ENCODE measurements around the gene OXSR1. TPM values are rescaled to one million over a fixed set of nuclear protein-coding genes. Genes with fewer than 3 reads are reported as not detected.

Gene OXSR1
- total and polyA plus RNA-seq, 8 donors: 26.4 to 53.9 (median 43.0) TPM

- no peaks in the 10 kb centered on the region for H3K9me3 ChIP-seq
- no peaks in the 10 kb centered on the region for H3K27me3 ChIP-seq
- peaks cover 0 to 8% of the 10 kb centered on the region in 2 donors for H3K4me1 ChIP-seq
- H3K4me3 ChIP-seq: no peak overlapping the region
- H3K36me3 ChIP-seq: peaks cover 0 to 35% of the 10 kb centered on the region in 2 donors
- ATAC-seq: peak; percentile 91
- no peak for TF ChIP-seq CTCF (IDR thresholded peaks at IDR 0.05)
- no peak overlapping the region for H3K27ac ChIP-seq
- DNase-seq: peak in 3 of 4 donors; percentile 33 to 77 (median 71)
- intact Hi-C loops (cut with DNase I): no loop called here
Observed at GRCh38 chr3:38117163-38117716, 48.1 kb upstream of the OXSR1 start.

GRCh38 chr3:38117748-38118420 lies 47.5 kb upstream of the OXSR1 start:
- H3K4me1 ChIP-seq: peaks cover 0 to 8% of the 10 kb centered on the region in 2 donors

GRCh38 chr3:38118421-38119247 lies 46.7 kb upstream of the OXSR1 start:
- ATAC-seq (no peak), DNase-seq (peak in 1 of 4 donors; percentile 19)
- Histone ChIP-seq H3K27ac (no peak overlapping the region), H3K27me3 (no peaks in the 10 kb centered on the region), H3K9me3 (no peaks in the 10 kb centered on the region), H3K36me3 (peaks cover 0 to 48% of the 10 kb centered on the region in 2 donors), H3K4me3 (no peak overlapping the region), H3K4me1 (peaks cover 0 to 8% of the 10 kb centered on the region in 2 donors)
- intact Hi-C loops (cut with DNase I): no loop called here
- no peak for TF ChIP-seq CTCF (IDR thresholded peaks at IDR 0.05)

More at GRCh38 chr3:38117748-38118420, 47.5 kb upstream of the OXSR1 start:
- TF ChIP-seq CTCF (IDR thresholded peaks at IDR 0.05): peak; percentile 56 to 79
- H3K27ac ChIP-seq: no peak overlapping the region
- H3K9me3 ChIP-seq: no peaks in the 10 kb centered on the region
- intact Hi-C loops (cut with DNase I): no loop called here
- ATAC-seq: peak; percentile 90
- H3K27me3 ChIP-seq: no peaks in the 10 kb centered on the region
- H3K36me3 ChIP-seq: peaks cover 0 to 41% of the 10 kb centered on the region in 2 donors
- no peak overlapping the region for H3K4me3 ChIP-seq
- peak in 3 of 4 donors; percentile 52 to 84 (median 71) for DNase-seq

- DNase-seq (no peak), ATAC-seq (no peak)
- no peak overlapping the region for H3K4me3 ChIP-seq
- intact Hi-C loops (cut with DNase I): no loop called here
- peaks cover 0 to 54% of the 10 kb centered on the region in 2 donors for H3K36me3 ChIP-seq
- no peak overlapping the region for H3K27ac ChIP-seq
- H3K9me3 ChIP-seq: no peaks in the 10 kb centered on the region
- no peaks in the 10 kb centered on the region for H3K27me3 ChIP-seq
- TF ChIP-seq CTCF (IDR thresholded peaks at IDR 0.05): no peak
- peaks cover 0 to 8% of the 10 kb centered on the region in 2 donors for H3K4me1 ChIP-seq
Observed at GRCh38 chr3:38119248-38119544, 46.1 kb upstream of the OXSR1 start.
